Stimulated activated CD4-positive, alpha-beta T cell treated with anti-CD3 and anti-CD28 coated beads, Interleukin-12 subunit alpha, Interleukin-12 subunit beta, amount 100 ng/mL, for 4 hours (primary cell): ENCODE results near the gene MATN4.

Source experiments
- DNase-seq: peaks from one replicate; pipeline ENCODE4 v3.0.0-alpha.2; 2020

The MATN4 gene

GRCh38 chr20:45340236-45340847 lies 32.2 kb upstream of the MATN4 start:
- no peak for DNase-seq

- no peak for DNase-seq
These were observed 31.7 kb upstream of the MATN4 start for GRCh38 chr20:45339799-45340198.

GRCh38 chr20:45339084-45339483 lies 31.0 kb upstream of the MATN4 start:
- DNase-seq, result no peak

- DNase-seq, result no peak
These were observed 30.3 kb upstream of the MATN4 start for GRCh38 chr20:45338121-45339030.

- DNase-seq, result no peak
These were observed 29.4 kb upstream of the MATN4 start for GRCh38 chr20:45337367-45338120.

- no peak for DNase-seq
These were observed 28.6 kb upstream of the MATN4 start for GRCh38 chr20:45336530-45337366.

- DNase-seq, result no peak
These were observed 22.4 kb upstream of the MATN4 start for GRCh38 chr20:45330476-45330875.

GRCh38 chr20:45329497-45330319 lies 21.6 kb upstream of the MATN4 start:
- no peak for DNase-seq

GRCh38 chr20:45328451-45328850 lies 20.4 kb upstream of the MATN4 start:
- DNase-seq, result no peak

- DNase-seq, result no peak
These were observed 17.3 kb upstream of the MATN4 start for GRCh38 chr20:45325371-45325770.

- DNase-seq, result no peak
These were observed 15.6 kb upstream of the MATN4 start for GRCh38 chr20:45323731-45324130.

- no peak for DNase-seq
These were observed 14.9 kb upstream of the MATN4 start for GRCh38 chr20:45322952-45323383.

- DNase-seq, result no peak
These were observed 13.0 kb upstream of the MATN4 start for GRCh38 chr20:45320948-45321595.

- DNase-seq, result no peak
These were observed 10.8 kb upstream of the MATN4 start for GRCh38 chr20:45318948-45319347.

- DNase-seq, result no peak
These were observed 10.4 kb upstream of the MATN4 start for GRCh38 chr20:45318386-45318939.

GRCh38 chr20:45317826-45318225 lies 9.7 kb upstream of the MATN4 start:
- DNase-seq, result no peak

- no peak for DNase-seq
These were observed 8.3 kb upstream of the MATN4 start for GRCh38 chr20:45316150-45317080.

- DNase-seq, result no peak
These were observed 7.6 kb upstream of the MATN4 start for GRCh38 chr20:45315672-45316071.

GRCh38 chr20:45313943-45314342 lies 5.8 kb upstream of the MATN4 start:
- DNase-seq, result no peak
